Pancreas (tissue), 10 donors: Measurements from ENCODE around the gene SMYD3. TPM values are rescaled to one million over a fixed set of nuclear protein-coding genes. Genes with fewer than 3 reads are reported as not detected.

Experiments used
- ATAC-seq, 4 donors: fragments of 200-7000 bp; cut with Tn5 transposase; one replicate each; pipeline versions ENCODE4 v1.8.0 to v1.9.1; 2020; ENCODE audit warnings: mild to moderate bottlenecking in 4 of 4, moderate library complexity in 4 of 4
- DNase-seq, 6 donors: peaks; one replicate each; pipeline ENCODE4 v3.0.0-alpha.2; 2020
- FAIRE-seq: peaks from 2 replicates; lab custom pipeline; 2012; peaks lifted over from hg19 to GRCh38; lab: Jason Lieb, UNC
- H3K27ac ChIP-seq, 4 donors: fragments of 200-600 bp; sonication (generic); 1 replicate in 3 of 4; 2 replicates in 1 of 4; pipeline versions ENCODE4 v1.5.0 to v1.8.0; 2020
- H3K27me3 ChIP-seq, 4 donors: fragments of 200-600 bp; one replicate each; pipeline ENCODE4 v1.8.0; 2021
- H3K36me3 ChIP-seq, 3 donors: fragments of 200-600 bp; sonication (generic) in 1 of 3; one replicate each; pipeline versions ENCODE4 v1.5.0 to v1.8.0; 2020 to 2021
- H3K4me1 ChIP-seq, 3 donors: fragments of 200-600 bp; one replicate each; pipeline ENCODE4 v1.8.0; 2021
- H3K4me3 ChIP-seq, 4 donors: fragments of 200-600 bp; sonication (generic) in 2 of 4; one replicate each; pipeline versions ENCODE4 v1.5.0 to v1.8.0; 2020 to 2021
- H3K9me3 ChIP-seq, 4 donors: fragments of 200-600 bp; one replicate each; pipeline ENCODE4 v1.8.0; 2021
- CTCF ChIP-seq, 4 donors: fragments of 200-600 bp; sonication (generic) in 3 of 4; IDR thresholded peaks; one replicate each; pipeline versions ENCODE4 v1.5.0 to v1.8.0; 2021; ENCODE audit warnings: antibody characterized with exemption in 4 of 4
- WGBS, 2 donors: extraction: QIAGEN DNeasy Blood & Tissue Kit; methylation state at CpG; one replicate each; pipeline ENCODE4 v1.1.7; 2013; 5-methylcytosine and 5-hydroxymethylcytosine counted together
- intact Hi-C, 3 donors: fragments of 100-400 bp; cut with DNase I; formaldehyde crosslinking; loops; one replicate each; pipeline versions ENCODE4 v1.11.1 to v1.14.2; 2022
- polyA plus RNA-seq, 2 donors: library from polyadenylated mRNA; stranded (reverse); fragments of 200-250 nt; gene quantifications; one replicate each; pipeline ENCODE4 v1.2.3, GENCODE V29; 2013
- total RNA-seq, 6 donors: library from RNA; stranded (reverse); fragmentation: NEBNext Ultra II Directional in 4 of 6; extraction: Animal tissue kit (Norgen Biotek cat#: 25700) in 4 of 6; gene quantifications; one replicate each; pipeline versions ENCODE4 v1.2.1 to v1.2.4, GENCODE V29; 2021 to 2023
- donor health status: healthy with polysubstance abuse.
- donor health status: DM: no; HTN: no; CAD: no; lungs with moderate emphysema.
- donor health status: DM: no; HTN: no; CAD: no.
- donor health status: control.
- donor health status: control.
- donor health status: Bipolar disorder and iron deficiency.
- donor health status: DM: yes; HTN: yes; CAD: no.
- donor health status: DM: no; HTN: no; CAD: no.
- donor health status: DM: no; HTN: no; CAD: no.
- donor health status: DM: yes; HTN: yes; CAD: no.

SMYD3 gene
- total and polyA plus RNA-seq, 8 donors, result 4.6 to 10.5 (median 6.7) TPM

GRCh38 chr1:246149543-246149942 is 357.5 kb downstream of the SMYD3 start:
- Histone ChIP-seq H3K27ac (no peak overlapping the region), H3K4me3 (no peak overlapping the region), H3K36me3 (no peaks in the 10 kb centered on the region), H3K27me3 (no peaks in the 10 kb centered on the region), H3K4me1 (no peaks in the 10 kb centered on the region), H3K9me3 (no peaks in the 10 kb centered on the region)
- FAIRE-seq (no peak), DNase-seq (no peak), ATAC-seq (no peak)
- WGBS, 2 donors, result 86 to 92% methylated on average over 2 of the region's 2 CpGs
- intact Hi-C loops, result no loop called here
- no peak for TF ChIP-seq CTCF (IDR thresholded peaks at IDR 0.05)

- no peak for ATAC-seq
- H3K36me3 ChIP-seq, result no peaks in the 10 kb centered on the region
- TF ChIP-seq CTCF (IDR thresholded peaks at IDR 0.05), result no peak
These were observed 359.3 kb downstream of the SMYD3 start for GRCh38 chr1:246147524-246148461.

GRCh38 chr1:246146804-246147523 is 360.1 kb downstream of the SMYD3 start:
- no peaks in the 10 kb centered on the region for H3K27me3 ChIP-seq
- FAIRE-seq (no peak), DNase-seq (no peak), ATAC-seq (no peak)
- no peak for TF ChIP-seq CTCF (IDR thresholded peaks at IDR 0.05)
- no peaks in the 10 kb centered on the region for H3K36me3 ChIP-seq
- H3K4me1 ChIP-seq, result no peaks in the 10 kb centered on the region
- H3K9me3 ChIP-seq, result no peaks in the 10 kb centered on the region
- WGBS, 2 donors, result 97% methylated on average over 25 of the region's 25 CpGs
- no peak overlapping the region for H3K4me3 ChIP-seq
- no peak overlapping the region for H3K27ac ChIP-seq
- intact Hi-C loops, result no loop called here

More at GRCh38 chr1:246147524-246148461, 359.3 kb downstream of the SMYD3 start:
- intact Hi-C loops, result no loop called here
- DNase-seq (peak in 1 of 6 donors; percentile 52), FAIRE-seq (no peak)
- Histone ChIP-seq H3K4me3 (no peak overlapping the region), H3K4me1 (no peaks in the 10 kb centered on the region), H3K27ac (no peak overlapping the region), H3K9me3 (no peaks in the 10 kb centered on the region), H3K27me3 (no peaks in the 10 kb centered on the region)
- WGBS, 2 donors, result 91 to 97% methylated on average over 29 of the region's 29 CpGs

GRCh38 chr1:246145900-246146299 is 361.2 kb downstream of the SMYD3 start:
- Histone ChIP-seq H3K36me3 (no peaks in the 10 kb centered on the region), H3K4me3 (no peak overlapping the region), H3K9me3 (no peaks in the 10 kb centered on the region), H3K27me3 (no peaks in the 10 kb centered on the region), H3K27ac (no peak overlapping the region), H3K4me1 (no peaks in the 10 kb centered on the region)
- intact Hi-C loops, result no loop called here
- no peak for TF ChIP-seq CTCF (IDR thresholded peaks at IDR 0.05)
- no peak for ATAC-seq
- FAIRE-seq, result no peak
- DNase-seq, result no peak
- 93% methylated on average over 4 of the region's 4 CpGs for WGBS, 2 donors
